ENCODE measurements around the gene TNP1. TPM values are rescaled to one million over a fixed set of nuclear protein-coding genes. Genes with fewer than 3 reads are reported as not detected.

TNP1 gene
- total RNA-seq, 6 donors from 2014 or later: not detected

DNA sequence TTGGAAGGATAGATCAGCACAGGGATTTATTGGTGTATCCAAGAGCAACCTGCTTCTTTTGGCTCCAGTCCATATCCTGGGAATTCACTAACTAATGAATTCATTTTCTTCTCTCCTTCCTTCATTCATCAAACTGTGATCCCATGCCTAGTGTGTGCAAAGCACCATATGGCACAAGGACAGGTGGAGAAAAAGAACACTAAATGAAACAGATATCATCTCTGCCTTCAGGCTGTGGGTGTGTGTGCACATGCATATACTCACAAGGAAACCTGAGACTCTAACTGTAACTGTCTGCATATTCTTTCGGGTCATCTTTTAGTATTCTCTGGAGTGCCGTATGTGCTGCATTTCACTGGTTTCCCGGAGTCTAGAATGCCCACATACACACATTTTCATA, 20.2 kb downstream of the TNP1 start:
- Histone ChIP-seq H3K9me3 (no peaks in the 10 kb centered on the region), H3K27ac (no peak overlapping the region), H3K4me1 (no peaks in the 10 kb centered on the region), H3K4me3 (no peak overlapping the region), H3K36me3 (no peaks in the 10 kb centered on the region), H3K27me3 (no peaks in the 10 kb centered on the region)
- no peak for ATAC-seq (ENCODE audit: low FRiP score in 2 of 2)
- 90 to 100% methylated on average over 3 of the region's 3 CpGs for WGBS, 2 donors
- no peak for DNase-seq
- TF ChIP-seq POLR2A (IDR thresholded peaks at IDR 0.05) (no peak), EP300 (IDR thresholded peaks at IDR 0.05) (no peak), POLR2AphosphoS5 (IDR thresholded peaks at IDR 0.05) (no peak)
- TF ChIP-seq, protein P1, sequence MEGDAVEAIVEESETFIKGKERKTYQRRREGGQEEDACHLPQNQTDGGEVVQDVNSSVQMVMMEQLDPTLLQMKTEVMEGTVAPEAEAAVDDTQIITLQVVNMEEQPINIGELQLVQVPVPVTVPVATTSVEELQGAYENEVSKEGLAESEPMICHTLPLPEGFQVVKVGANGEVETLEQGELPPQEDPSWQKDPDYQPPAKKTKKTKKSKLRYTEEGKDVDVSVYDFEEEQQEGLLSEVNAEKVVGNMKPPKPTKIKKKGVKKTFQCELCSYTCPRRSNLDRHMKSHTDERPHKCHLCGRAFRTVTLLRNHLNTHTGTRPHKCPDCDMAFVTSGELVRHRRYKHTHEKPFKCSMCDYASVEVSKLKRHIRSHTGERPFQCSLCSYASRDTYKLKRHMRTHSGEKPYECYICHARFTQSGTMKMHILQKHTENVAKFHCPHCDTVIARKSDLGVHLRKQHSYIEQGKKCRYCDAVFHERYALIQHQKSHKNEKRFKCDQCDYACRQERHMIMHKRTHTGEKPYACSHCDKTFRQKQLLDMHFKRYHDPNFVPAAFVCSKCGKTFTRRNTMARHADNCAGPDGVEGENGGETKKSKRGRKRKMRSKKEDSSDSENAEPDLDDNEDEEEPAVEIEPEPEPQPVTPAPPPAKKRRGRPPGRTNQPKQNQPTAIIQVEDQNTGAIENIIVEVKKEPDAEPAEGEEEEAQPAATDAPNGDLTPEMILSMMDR (IDR thresholded peaks at IDR 0.05): no peak

DNA sequence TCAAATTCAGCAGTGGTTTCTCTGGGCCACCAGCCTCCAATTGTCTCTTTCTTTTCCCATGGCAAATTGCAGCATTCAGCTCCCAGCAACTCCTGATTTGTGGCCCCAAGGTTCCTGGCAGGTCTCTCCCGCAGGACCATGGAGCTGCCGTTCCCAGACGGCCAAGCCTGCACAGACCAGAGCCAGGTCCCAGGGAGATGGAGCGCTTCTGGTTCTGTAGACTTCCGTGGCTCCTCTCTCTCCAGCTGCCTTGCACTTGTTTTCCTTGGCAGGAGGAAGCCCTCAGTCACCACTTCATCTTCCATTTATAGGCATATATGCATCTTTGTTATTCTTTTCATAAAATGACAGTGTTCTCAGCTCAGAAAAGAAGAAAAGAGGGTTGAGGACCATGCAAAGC, 21.7 kb downstream of the TNP1 start:
- 77 to 83% methylated on average over 5 of the region's 5 CpGs for WGBS, 2 donors
- ATAC-seq (ENCODE audit: low FRiP score in 2 of 2): no peak
- Histone ChIP-seq H3K4me3 (no peak overlapping the region), H3K27me3 (no peaks in the 10 kb centered on the region), H3K4me1 (no peaks in the 10 kb centered on the region), H3K36me3 (no peaks in the 10 kb centered on the region), H3K9me3 (no peaks in the 10 kb centered on the region), H3K27ac (no peak overlapping the region)
- no peak for TF ChIP-seq EP300 (IDR thresholded peaks at IDR 0.05)
- no peak for TF ChIP-seq POLR2AphosphoS5 (IDR thresholded peaks at IDR 0.05)
- TF ChIP-seq, protein P1 (IDR thresholded peaks at IDR 0.05): no peak
- TF ChIP-seq POLR2A (IDR thresholded peaks at IDR 0.05): no peak
- DNase-seq: peak in 1 of 2 donors; percentile 13

DNA sequence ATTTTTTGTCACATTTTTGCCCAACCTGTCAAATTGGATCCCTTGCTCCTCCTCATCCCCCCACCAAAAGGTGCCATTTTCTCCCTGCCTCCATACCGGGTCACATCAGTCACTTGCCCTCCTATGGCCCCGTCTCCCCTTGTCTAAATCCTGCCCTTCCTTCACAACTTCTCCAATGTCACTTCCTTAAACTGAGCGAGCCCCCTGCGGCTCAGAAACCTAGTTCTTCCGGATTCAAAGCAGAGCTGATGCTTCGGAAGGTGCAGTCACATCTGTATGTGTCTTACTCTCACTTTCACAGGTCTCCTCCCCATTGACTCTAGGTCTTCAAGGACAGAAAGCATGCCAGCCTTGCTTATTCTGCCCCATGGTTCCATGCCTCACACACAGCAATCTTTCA, 22.1 kb downstream of the TNP1 start:
- 63 to 65% methylated on average over 6 of the region's 6 CpGs for WGBS, 2 donors
- no peaks in the 10 kb centered on the region for H3K27me3 ChIP-seq
- H3K27ac ChIP-seq: no peak overlapping the region
- no peaks in the 10 kb centered on the region for H3K9me3 ChIP-seq
- no peaks in the 10 kb centered on the region for H3K36me3 ChIP-seq
- no peak overlapping the region for H3K4me3 ChIP-seq
- DNase-seq (no peak), ATAC-seq (ENCODE audit: low FRiP score in 2 of 2) (no peak)
- TF ChIP-seq EP300 (IDR thresholded peaks at IDR 0.05): no peak
- no peaks in the 10 kb centered on the region for H3K4me1 ChIP-seq

DNA sequence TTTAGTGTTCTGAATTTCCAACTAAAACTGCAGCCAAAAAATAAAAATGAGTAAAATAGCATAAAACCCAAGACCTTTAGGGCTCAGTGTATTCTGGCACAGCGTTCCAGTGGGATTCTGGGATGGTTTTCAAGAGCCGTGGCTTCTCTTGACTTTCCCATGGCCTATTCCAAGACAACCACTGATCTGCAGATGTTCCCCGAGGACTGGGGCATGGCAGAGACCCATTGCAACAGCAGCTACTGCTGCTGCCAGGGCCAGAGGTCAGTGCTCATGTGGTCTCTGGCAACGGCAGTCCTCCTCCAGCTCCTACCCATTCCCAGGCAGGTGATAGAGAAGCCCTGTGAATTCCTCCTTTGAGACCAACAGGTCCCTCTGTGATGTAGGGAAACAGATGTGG, 26.8 kb downstream of the TNP1 start:
- Histone ChIP-seq H3K4me3 (no peak overlapping the region), H3K4me1 (no peaks in the 10 kb centered on the region), H3K9me3 (no peaks in the 10 kb centered on the region), H3K36me3 (no peaks in the 10 kb centered on the region), H3K27me3 (no peaks in the 10 kb centered on the region), H3K27ac (no peak overlapping the region)
- DNase-seq (no peak), ATAC-seq (ENCODE audit: low FRiP score in 2 of 2) (no peak)
- TF ChIP-seq POLR2AphosphoS5 (IDR thresholded peaks at IDR 0.05) (no peak), POLR2A (IDR thresholded peaks at IDR 0.05) (no peak), EP300 (IDR thresholded peaks at IDR 0.05) (no peak)
- TF ChIP-seq, protein P1 (IDR thresholded peaks at IDR 0.05): no peak
- WGBS, 2 donors: 61 to 79% methylated on average over 4 of the region's 4 CpGs

DNA sequence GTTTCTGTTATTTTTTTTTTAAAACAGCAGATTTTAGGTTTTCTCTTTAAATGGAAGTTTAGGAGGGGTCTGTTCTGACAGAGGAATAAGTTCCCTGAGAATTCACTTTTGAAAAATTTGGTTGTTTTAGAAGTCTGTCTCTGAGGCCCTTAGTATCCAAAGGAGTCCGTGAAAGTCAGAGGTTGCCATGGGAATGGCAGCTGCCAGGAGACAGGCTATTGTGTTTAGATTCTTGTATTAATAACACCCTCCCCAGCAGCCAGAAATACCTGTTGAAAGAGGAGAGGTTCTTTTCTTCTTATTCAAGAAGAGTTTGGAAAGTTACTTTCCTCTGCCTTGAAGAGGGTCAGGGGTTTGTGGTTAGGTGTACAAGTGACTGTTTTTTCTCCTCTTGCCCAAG, 29.5 kb downstream of the TNP1 start:
- ATAC-seq (ENCODE audit: low FRiP score in 2 of 2) (no peak), DNase-seq (no peak)
- Histone ChIP-seq H3K36me3 (no peaks in the 10 kb centered on the region), H3K27ac (no peak overlapping the region), H3K9me3 (no peaks in the 10 kb centered on the region), H3K4me3 (no peak overlapping the region), H3K27me3 (no peaks in the 10 kb centered on the region), H3K4me1 (no peaks in the 10 kb centered on the region)
- 82 to 84% methylated on average over 1 of the region's 1 CpG for WGBS, 2 donors
- no peak for TF ChIP-seq POLR2A (IDR thresholded peaks at IDR 0.05)

DNA sequence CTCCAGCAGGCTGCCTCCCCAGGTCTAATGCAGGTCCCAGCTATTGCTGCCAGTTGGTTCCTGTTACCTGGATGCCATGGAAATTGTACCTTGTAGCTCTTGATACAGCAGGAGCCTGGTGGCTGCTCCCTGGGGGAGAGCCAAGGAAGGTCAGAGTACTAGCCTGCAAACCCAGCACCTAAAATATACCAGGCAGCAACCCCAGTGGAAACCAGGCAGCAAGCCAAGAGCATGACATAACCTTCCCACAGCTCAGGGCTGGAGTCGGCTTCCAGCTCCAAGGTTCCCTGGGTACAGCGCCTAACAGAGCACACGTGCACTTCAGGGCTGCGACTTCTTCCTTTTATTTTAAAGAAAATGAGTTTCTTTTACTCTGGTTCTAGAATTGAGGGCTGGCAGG, 30.3 kb downstream of the TNP1 start:
- Histone ChIP-seq H3K9me3 (no peaks in the 10 kb centered on the region), H3K4me3 (no peak overlapping the region), H3K4me1 (no peaks in the 10 kb centered on the region), H3K27me3 (no peaks in the 10 kb centered on the region), H3K27ac (no peak overlapping the region), H3K36me3 (no peaks in the 10 kb centered on the region)
- DNase-seq (peak in 1 of 2 donors; percentile 30), ATAC-seq (ENCODE audit: low FRiP score in 2 of 2) (peak in 1 of 2 donors; percentile 72)
- TF ChIP-seq, protein P1 (IDR thresholded peaks at IDR 0.05): no peak
- TF ChIP-seq POLR2A (IDR thresholded peaks at IDR 0.05) (no peak), POLR2AphosphoS5 (IDR thresholded peaks at IDR 0.05) (no peak), EP300 (IDR thresholded peaks at IDR 0.05) (no peak)
- 45 to 59% methylated on average over 4 of the region's 4 CpGs for WGBS, 2 donors

All from upper lobe of left lung (tissue), 6 donors.